Astrocyte (in vitro differentiated cells and primary cell): Measurements from ENCODE around the gene SEMA7A. TPM values are rescaled to one million over a fixed set of nuclear protein-coding genes. Genes with fewer than 3 reads are reported as not detected.

Experiments
- DNase-seq: peaks from one replicate; pipeline ENCODE4 v3.0.0-alpha.2; 2010; ENCODE audit warnings: low read depth
- FAIRE-seq: peaks from 2 replicates; lab custom pipeline; 2011; peaks lifted over from hg19 to GRCh38; lab: Jason Lieb, UNC
- H2AFZ ChIP-seq: 2 replicates; pipeline ENCODE4 v1.6.0; 2012; ENCODE audit warnings: low read depth, low read length, inconsistent platforms
- H3K27ac ChIP-seq: 2 replicates; pipeline ENCODE4 v1.5.1; 2011; ENCODE audit warnings: low read depth, low read length, inconsistent platforms
- H3K27me3 ChIP-seq: 2 replicates; pipeline ENCODE4 v1.6.0; 2011; ENCODE audit warnings: low read length, inconsistent platforms; ENCODE audit not compliant: insufficient read depth
- H3K36me3 ChIP-seq: 2 replicates; pipeline ENCODE4 v1.5.1; 2011; ENCODE audit warnings: low read length, inconsistent platforms; ENCODE audit not compliant: insufficient read depth
- H3K4me1 ChIP-seq: 2 replicates; pipeline ENCODE4 v1.5.1; 2011; ENCODE audit warnings: low read length, inconsistent platforms; ENCODE audit not compliant: insufficient read depth
- H3K4me2 ChIP-seq: 2 replicates; pipeline ENCODE4 v1.6.0; 2012; ENCODE audit warnings: low read length, inconsistent platforms
- H3K4me3 ChIP-seq: 2 replicates; pipeline ENCODE4 v1.5.1; 2011; ENCODE audit warnings: low read depth, mild to moderate bottlenecking, low read length, inconsistent platforms; ENCODE audit not compliant: insufficient read depth
- H3K79me2 ChIP-seq: 2 replicates; pipeline ENCODE4 v1.6.0; 2012; ENCODE audit warnings: mild to moderate bottlenecking, low read length, inconsistent platforms; ENCODE audit not compliant: insufficient read depth
- H3K9ac ChIP-seq: 2 replicates; pipeline ENCODE4 v1.6.0; 2012; ENCODE audit warnings: mild to moderate bottlenecking, low read length, inconsistent platforms
- H3K9me3 ChIP-seq: 2 replicates; pipeline ENCODE4 v1.5.1; 2012; ENCODE audit warnings: low read depth, mild to moderate bottlenecking, low read length, inconsistent platforms; ENCODE audit not compliant: insufficient read depth
- H4K20me1 ChIP-seq: 2 replicates; pipeline ENCODE4 v1.6.0; 2012; ENCODE audit warnings: low read length, inconsistent platforms; ENCODE audit not compliant: insufficient read depth
- H3K27ac Mint-ChIP-seq: one replicate; pipeline ENCODE4 v1.8.0; 2021; ENCODE audit warnings: mild to moderate bottlenecking, mixed read lengths; ENCODE audit not compliant: unreplicated experiment
- H3K27me3 Mint-ChIP-seq: one replicate; pipeline ENCODE4 v1.8.0; 2021; ENCODE audit warnings: low read depth, mixed read lengths; ENCODE audit not compliant: unreplicated experiment
- H3K36me3 Mint-ChIP-seq: one replicate; pipeline ENCODE4 v1.8.0; 2021; ENCODE audit warnings: low read depth, mixed read lengths; ENCODE audit not compliant: unreplicated experiment
- H3K4me1 Mint-ChIP-seq: one replicate; pipeline ENCODE4 v1.8.0; 2021; ENCODE audit warnings: low read depth, mixed read lengths; ENCODE audit not compliant: unreplicated experiment
- H3K4me3 Mint-ChIP-seq: one replicate; pipeline ENCODE4 v1.8.0; 2021; ENCODE audit warnings: mild to moderate bottlenecking, moderate library complexity, mixed read lengths; ENCODE audit not compliant: unreplicated experiment
- H3K9me3 Mint-ChIP-seq: one replicate; pipeline ENCODE4 v1.8.0; 2021; ENCODE audit warnings: mild to moderate bottlenecking, mixed read lengths; ENCODE audit not compliant: unreplicated experiment
- EZH2 ChIP-seq: IDR thresholded peaks from 2 replicates; pipeline ENCODE4 v1.6.1; 2012; ENCODE audit warnings: mild to moderate bottlenecking, low read length, inconsistent platforms; ENCODE audit not compliant: insufficient read depth
- total RNA-seq: library from RNA; stranded (reverse); gene quantifications from 2 replicates; pipeline ENCODE4 v1.2.1, GENCODE V29; 2021
- TF ChIP-seq, protein P1 (sequence below): IDR thresholded peaks from 2 replicates; pipeline ENCODE4 v1.5.1; 2011; ENCODE audit warnings: low read depth, mild to moderate bottlenecking, inconsistent platforms, low read length, moderate library complexity; ENCODE audit not compliant: insufficient read depth

The SEMA7A gene
- total RNA-seq, 1 donor from 2014 or later: 26.7 TPM

DNA sequence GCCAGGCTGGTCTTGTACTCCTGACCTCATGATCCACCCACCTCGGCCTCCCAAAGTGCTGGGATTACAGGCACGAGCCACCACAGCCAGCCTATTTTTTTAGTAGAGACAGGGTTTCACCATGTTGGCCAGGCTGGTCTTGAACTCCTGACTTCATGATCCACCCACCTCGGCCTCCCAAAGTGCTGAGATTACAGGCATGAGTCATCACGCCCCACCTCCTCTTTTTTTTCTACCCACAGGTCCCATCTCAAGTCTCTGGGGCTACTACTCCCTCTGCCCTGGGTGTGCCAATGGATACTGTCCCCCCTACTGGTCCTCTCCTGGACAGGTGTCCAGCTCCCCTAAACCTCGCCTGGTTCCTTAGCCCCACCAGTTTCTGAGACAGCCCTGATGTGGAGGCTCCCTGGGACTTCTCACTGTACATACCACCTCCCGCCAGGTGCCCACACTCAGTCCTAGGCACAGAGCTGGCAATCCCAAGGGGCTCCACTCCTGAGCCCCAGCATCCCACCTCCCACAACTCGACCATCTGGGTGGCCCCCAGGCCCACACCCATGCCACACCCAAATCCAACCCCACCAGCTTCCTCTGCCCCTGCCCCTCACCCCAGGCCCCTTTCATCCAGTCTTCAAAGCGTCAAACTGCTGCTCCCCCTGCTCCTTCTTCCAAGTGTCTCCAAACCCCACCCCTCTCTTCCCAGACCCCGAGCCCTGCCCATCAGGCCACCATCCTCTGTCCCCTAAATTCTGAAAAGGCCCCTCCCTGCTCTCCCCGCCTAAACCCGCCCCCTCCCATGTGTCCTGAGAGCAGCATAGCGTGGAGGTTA, 53.2 kb downstream of the SEMA7A start:
- DNase-seq: no peak
- H3K27me3 Mint-ChIP-seq: peaks cover 10% of the 10 kb centered on the region
- Histone ChIP-seq H3K79me2 (no peaks in the 10 kb centered on the region), H4K20me1 (no peaks in the 10 kb centered on the region), H3K27me3 (no peaks in the 10 kb centered on the region), H3K4me1 (peaks cover 38% of the 10 kb centered on the region), H3K9me3 (no peaks in the 10 kb centered on the region), H3K9ac (no peak overlapping the region), H2AFZ (no peak overlapping the region), H3K4me2 (no peak overlapping the region), H3K27ac (no peak overlapping the region), H3K36me3 (no peaks in the 10 kb centered on the region), H3K4me3 (no peak overlapping the region)
- peaks cover 16% of the 10 kb centered on the region for H3K4me1 Mint-ChIP-seq
- H3K9me3 Mint-ChIP-seq: no peaks in the 10 kb centered on the region
- H3K4me3 Mint-ChIP-seq: no peak overlapping the region
- no peak for TF ChIP-seq EZH2
- TF ChIP-seq, protein P1, sequence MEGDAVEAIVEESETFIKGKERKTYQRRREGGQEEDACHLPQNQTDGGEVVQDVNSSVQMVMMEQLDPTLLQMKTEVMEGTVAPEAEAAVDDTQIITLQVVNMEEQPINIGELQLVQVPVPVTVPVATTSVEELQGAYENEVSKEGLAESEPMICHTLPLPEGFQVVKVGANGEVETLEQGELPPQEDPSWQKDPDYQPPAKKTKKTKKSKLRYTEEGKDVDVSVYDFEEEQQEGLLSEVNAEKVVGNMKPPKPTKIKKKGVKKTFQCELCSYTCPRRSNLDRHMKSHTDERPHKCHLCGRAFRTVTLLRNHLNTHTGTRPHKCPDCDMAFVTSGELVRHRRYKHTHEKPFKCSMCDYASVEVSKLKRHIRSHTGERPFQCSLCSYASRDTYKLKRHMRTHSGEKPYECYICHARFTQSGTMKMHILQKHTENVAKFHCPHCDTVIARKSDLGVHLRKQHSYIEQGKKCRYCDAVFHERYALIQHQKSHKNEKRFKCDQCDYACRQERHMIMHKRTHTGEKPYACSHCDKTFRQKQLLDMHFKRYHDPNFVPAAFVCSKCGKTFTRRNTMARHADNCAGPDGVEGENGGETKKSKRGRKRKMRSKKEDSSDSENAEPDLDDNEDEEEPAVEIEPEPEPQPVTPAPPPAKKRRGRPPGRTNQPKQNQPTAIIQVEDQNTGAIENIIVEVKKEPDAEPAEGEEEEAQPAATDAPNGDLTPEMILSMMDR: no peak
- no peak for FAIRE-seq
- no peak overlapping the region for H3K27ac Mint-ChIP-seq
- H3K36me3 Mint-ChIP-seq: no peaks in the 10 kb centered on the region

DNA sequence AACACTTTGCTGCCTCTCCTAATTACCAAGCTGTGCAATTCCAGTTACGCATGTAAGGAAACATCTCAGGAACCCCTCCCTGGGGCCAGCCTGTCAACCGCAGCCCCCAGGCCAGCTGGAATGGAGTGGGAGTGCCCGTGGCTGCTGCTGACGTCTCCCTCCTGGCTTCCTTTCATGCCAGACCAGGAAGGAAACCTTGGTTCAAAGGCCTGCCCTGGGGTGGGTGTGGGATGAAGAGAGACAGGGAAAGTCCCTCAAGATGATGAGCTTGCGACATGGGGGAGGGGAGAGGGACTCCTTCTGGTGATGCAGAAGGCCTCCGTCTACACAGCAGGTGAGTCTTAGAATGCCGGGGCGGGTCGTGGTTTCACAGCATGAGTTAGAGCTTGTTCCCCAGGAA, 54.9 kb downstream of the SEMA7A start:
- Mint-ChIP-seq H3K4me3 (no peak overlapping the region), H3K27ac (peak overlapping the region; percentile 50), H3K36me3 (no peaks in the 10 kb centered on the region), H3K4me1 (peaks cover 6% of the 10 kb centered on the region), H3K9me3 (no peaks in the 10 kb centered on the region), H3K27me3 (peaks cover 12% of the 10 kb centered on the region)
- Histone ChIP-seq H3K9ac (peak overlapping the region; percentile 55), H3K4me2 (peak overlapping the region; percentile 49), H2AFZ (peak overlapping the region; percentile 1), H4K20me1 (no peaks in the 10 kb centered on the region), H3K27me3 (no peaks in the 10 kb centered on the region), H3K4me3 (no peak overlapping the region), H3K79me2 (no peaks in the 10 kb centered on the region), H3K36me3 (no peaks in the 10 kb centered on the region), H3K9me3 (no peaks in the 10 kb centered on the region), H3K4me1 (peaks cover 33% of the 10 kb centered on the region), H3K27ac (peak overlapping the region; percentile 15)
- FAIRE-seq (no peak), DNase-seq (peak; percentile 83)
- TF ChIP-seq, protein P1: no peak
- no peak for TF ChIP-seq EZH2
